HTERT RPE-1 (cell line): ENCODE results near the gene ACOX3.
"Not testable (repeated sequence)": the region's sequence is repeated elsewhere in the genome, so short reads cannot be mapped to it uniquely, and the experiment has no call there.

Experiments
- in situ Hi-C: fragments of 300-500 bp; cut with MboI; formaldehyde crosslinking; loops from 4 replicates; pipeline ENCODE4 v1.14.3; 2020; ENCODE audit warnings: low sequenced_read_pairs

ACOX3 gene

DNA sequence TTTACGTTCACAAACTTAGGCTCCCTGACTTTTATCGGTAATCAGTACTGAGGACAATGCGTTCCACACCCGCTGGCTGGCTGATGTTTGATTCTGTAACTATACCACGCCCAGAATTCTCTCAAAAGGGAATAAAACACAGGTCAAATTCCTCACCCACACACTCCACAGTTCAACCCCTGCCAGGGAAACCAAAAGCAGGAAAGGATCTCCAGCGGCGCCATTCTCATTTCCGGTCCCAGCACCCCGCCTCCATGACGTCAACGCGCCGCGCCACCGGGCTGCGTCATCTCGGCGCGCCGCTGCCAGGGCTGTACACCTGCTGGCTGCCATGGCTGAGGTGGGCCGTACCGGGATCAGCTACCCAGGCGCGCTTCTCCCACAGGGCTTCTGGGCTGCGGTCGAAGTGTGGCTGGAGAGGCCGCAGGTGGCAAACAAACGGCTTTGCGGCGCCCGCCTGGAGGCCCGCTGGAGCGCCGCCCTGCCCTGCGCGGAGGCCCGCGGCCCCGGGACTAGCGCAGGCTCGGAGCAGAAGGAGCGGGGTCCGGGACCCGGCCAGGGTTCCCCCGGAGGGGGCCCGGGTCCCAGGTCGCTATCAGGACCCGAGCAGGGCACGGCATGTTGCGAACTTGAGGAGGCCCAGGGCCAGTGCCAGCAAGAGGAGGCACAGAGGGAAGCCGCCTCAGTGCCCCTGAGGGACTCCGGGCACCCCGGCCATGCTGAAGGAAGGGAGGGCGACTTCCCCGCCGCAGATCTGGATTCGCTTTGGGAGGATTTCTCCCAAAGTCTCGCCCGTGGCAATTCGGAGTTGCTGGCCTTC, at the start of gene ACOX3, which contains the start of gene TRMT44:
ACOX3 (minus strand) TSS at position 232 of the 820 bp plus-strand sequence. CDS start 24,202 bp downstream, outside the sequence.
TRMT44 (plus strand) TSS at position 286 of the 820 bp plus-strand sequence; CDS start at position 332, 46 bp downstream.
- in situ Hi-C loops: no loop called here

DNA sequence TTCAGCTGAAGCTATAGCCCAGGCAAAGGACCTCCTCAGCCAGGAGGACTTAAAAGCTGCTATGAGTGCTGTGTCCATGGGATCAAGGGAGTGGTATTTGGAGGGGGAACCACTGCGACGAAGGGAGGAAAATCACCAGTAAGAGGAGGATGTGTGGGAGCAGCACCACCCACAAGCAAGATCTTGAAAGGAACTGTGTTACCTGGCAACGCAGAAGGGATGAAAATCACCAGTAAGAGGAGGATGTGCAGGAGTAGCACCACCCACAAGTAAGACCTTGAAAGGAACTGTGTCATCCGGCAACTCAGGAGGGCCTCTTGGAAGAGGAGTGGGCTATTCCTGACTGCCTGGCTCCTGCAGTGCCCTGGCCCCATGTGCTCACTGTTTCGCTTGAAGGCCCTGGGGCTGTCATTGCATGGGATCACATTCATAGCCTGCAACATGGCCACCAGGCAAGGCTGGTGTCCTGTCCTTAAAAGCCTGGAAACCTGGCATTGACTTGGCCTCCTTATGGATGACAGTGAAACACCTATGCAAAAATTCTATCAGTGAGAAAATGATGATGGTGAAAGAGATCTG, 48.4 kb upstream of the ACOX3 start:
- in situ Hi-C loops: no loop called here

DNA sequence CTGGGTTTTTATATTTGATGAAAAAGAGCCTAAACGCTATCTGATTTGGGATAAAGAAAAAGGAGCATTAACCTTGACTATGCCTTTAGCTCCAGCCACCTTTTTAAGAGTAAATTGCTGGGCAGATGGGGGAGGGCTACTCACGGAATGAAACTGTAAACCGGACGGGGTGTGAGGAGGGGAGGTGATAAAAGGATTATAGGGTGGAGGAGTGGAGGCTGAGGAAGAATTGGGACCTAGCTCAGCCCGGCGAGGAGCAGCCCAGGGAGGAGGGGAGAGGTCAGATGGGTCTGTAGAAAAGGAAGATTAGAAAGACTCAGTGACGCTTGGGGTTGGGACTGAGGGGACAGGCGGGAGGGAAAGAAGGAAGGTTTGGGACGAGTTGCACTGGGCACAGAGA, 46.1 kb upstream of the ACOX3 start:
- in situ Hi-C loops: not testable (repeated sequence)

DNA sequence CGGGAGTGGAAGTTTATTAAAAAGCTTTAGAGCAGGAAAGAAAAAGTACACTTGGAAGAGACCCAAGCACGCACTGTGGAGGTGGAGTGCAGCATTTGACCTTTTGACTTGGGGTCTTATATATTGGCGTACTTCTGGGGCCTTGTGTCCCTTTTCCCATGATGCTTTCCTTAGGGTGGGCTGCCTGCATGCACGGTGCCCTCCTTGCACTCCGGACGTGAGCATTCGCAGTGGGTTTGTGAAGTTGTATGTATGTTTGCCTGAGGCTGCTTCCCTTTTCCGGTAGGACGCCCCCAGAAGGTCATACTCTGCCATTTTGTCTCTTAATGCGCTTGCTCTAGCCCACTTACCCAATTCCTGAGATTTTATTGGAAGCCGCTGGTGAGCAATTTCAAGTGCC, 39.7 kb upstream of the ACOX3 start:
- in situ Hi-C loops: no loop called here

DNA sequence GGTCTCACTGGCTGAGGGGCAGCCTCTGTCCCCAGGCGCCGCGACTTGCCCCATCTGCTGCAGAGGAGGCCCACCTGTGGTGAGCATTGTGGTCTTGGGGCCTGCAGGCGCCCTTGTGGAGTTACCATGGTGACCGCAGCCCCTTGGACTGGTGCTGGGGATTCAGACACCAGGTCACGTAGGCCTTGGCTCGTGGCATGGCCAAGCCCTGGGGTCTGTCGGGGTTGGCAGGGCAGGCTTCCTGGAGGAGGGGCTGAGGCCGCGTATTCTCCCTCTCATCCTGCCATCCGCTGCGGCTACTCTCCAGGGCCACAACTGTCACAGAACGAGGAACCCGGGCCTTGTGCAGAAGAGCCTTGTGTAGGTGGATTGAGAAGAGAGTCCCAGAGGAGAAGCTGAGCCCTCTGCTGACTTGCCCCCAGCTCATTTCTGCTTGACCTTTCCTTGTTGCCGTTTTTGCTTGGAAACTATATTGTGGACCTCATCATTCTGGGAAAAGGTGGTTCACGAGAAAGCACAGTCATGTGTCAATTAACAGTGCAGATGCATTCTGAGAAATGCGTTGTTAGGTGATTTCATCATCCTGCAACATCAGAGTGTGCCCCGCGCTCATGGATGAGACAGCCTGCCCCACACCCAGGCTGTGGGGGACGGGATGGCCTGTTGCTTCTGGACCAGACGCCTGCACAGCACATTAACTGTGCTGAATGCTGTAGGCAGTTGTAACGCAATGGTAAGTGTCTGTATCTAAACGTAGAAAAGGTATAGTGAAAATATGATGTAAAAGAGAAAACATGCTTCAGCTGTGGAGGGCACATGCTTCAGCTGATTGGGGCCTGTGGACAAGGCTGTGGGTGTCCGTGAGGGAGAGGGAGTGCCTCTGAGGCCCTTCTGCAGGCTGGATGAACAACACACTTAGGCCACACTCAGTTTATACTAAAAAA, 38.5 kb upstream of the ACOX3 start:
- in situ Hi-C loops: no loop called here

DNA sequence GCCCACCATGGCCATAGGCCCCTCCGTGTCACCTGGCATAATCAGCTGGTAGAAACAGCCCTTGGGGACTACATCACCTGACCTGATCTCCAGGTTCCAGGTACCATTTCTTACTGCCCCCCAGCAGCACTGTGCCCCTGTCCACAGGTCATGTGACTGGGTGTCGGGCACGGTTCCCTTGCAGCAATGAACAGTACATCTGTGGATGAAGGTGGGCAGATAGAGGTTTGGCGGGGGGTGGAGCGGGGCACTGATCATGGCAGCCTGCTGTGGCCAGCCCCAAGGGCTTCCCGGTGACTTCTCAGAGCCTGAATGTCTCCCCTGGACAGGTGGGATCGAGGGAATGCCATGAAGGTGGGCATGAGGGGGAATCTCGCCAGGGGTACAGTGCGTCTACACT, 37.8 kb upstream of the ACOX3 start:
- in situ Hi-C loops: no loop called here

DNA sequence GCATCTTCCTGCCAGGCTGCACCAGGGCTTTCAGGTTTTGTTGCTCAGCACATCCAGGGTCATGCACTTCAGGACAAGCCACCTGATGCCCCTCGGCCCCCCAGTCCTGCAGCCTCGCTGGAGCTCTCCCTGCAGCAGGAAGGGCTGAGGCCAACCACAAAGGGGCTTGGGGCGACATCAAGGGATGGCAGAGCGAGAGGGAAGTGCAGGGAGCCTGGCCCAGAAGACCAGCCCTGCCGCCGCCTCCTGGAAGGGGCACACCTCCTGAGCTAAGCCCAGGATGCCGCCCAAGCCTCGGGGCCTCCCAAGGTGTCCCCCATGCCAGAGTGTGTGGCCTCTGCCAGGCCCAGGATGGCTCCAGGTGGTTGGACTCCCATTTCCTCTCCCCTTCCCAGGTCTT, 37.2 kb upstream of the ACOX3 start:
- in situ Hi-C loops: no loop called here

DNA sequence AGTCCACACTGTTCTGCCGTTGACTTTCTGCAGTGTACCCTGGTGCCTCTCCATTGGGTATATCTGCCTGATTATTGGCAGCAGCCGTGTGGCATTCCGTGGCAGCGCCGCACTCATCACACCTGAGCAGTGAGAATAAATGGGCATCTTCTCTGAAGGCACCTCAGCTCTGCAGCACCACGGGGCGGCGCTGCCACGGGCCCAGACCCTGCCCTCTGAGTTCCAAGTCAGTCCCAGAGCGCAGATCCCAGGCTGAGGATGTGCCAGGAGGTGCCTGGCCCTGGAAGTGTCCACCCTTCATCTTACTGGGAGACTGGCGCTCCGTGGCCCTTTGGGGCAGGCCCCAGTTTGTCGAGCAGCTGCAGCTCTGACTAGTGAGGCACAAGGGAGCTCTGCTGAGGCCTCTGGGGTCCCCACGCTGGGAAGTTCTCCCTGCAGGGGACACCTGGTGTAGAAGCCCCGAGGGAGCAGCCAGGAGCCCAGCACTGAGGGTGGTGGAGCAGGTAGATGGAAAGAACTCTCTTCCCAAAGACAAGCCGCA, 36.6 kb upstream of the ACOX3 start:
- in situ Hi-C loops: no loop called here

DNA sequence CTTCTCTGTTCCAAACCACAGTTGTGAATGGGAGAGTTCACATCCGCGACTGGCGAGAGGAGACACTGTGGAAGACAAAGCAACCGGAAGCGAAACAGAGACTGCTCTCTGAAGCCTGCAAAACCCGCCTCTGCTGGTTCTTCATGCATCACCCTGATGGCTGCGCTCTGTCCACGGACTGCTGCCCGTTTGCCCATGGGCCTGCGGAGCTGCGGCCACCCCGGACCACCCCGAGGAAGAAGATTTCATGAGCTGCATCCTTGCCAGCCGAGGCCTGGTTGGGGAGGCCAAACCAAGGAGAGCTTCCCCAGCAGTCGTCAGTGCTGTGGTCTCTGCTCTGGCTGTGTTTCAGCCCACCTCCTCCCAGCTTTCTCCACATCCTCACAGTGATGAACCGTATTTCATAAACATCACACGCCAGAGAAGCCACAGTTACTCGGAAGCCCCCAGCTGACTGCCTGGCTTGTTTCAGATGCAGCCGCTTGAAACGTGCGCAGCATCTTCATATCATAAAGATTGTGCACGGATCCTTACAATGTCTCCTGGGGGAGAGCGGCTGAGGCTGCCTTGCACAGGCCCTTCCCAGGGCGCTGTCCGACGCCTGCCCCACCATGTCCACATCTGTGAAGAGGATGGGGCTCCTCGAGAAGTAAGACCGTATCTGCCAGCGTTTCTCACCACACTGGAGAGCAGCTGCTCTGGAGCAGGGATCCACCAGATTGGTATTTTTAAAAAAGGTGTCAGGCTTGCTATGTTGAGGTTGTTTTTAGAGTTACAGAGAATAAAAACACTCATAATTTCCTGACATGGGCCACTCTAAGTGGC, 35.4 kb upstream of the ACOX3 start:
- in situ Hi-C loops: no loop called here

DNA sequence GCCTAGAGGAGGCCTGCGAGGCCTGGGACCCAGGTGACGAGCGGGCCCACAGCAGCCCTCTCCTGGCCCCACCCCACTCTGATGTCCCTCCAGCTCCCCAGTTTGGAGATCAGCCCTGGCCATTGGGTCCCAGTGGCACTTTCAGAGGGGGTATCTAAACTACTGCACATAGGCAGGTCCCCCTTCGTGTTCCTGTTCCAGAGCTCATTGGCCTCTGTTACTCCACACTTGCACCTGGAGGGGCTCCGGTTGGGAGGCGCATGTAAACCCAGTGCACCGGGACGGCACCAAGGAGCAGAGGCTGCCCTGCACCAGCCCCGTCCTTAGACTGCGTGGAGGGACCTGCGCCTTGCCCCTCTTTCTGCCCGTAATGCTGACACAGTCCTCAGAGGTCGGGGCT, 34.3 kb upstream of the ACOX3 start:
- in situ Hi-C loops: no loop called here

DNA sequence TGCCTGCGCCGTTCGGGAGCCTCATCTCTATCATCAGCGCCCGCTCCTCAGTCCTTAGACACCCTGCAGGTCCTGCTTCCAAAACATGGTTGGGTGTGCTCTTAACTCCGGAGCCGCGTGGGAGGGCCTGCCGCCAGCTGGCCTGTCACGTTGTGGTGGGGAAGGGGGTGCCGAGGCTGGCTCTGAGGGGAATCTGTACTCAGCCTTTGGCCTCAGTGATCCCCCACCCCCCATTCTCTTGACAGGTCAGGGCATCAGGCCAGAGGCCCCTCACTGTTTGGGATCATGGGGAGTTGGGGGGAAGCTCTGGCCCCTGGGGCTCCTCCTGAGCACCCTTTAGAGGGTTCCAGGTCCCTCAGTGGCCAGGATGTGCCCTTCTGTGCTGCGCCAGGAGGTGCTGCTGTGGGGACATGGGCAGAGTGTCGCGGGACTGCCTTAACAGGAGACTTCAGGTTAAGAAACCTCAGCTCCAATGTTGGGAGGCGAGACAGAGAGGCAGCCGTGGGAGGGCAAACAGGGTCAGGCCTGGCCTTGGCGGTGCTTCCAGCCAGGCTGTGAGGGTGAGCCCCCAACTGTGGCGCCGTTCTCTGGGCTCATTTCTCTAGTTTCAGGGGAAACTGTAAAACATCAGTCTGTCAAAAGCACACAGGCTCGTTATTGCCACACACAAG, 33.5 kb upstream of the ACOX3 start:
- in situ Hi-C loops: no loop called here

DNA sequence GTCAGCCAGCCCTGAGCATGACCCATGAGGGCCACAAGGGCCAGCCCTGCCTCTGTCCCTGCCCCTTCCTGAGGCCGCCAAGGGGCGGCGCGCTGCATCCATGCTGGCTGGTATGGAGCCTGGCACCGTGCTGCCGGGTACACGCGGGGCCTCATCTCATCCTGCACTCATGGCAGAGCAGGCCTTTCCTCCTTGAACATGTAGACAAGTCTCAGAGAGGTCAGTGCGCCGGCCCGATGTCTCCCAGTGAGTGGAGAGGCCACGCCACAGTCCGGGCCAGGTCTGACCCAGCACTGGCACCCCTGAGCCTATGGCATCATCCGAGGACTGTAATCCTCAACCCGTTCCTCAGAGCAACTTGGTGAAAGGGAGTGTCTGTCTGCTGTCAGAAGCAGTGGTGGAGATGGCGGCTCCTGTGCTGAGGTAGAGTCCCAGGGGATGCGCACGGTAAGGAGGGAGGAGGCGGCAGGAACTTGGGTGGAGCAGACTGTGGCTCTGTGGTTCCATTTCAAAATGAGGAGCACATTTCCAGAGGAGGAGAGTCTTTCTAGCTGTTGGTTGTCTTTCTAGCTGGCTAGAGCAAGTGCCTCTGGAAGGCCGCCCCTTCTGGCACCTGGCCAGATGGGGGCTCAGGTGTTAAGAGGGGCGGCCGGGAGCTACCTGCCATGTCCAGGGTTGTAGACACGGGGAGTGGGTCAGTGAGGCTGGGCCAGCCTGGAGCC, 32.8 kb upstream of the ACOX3 start:
- in situ Hi-C loops: no loop called here

DNA sequence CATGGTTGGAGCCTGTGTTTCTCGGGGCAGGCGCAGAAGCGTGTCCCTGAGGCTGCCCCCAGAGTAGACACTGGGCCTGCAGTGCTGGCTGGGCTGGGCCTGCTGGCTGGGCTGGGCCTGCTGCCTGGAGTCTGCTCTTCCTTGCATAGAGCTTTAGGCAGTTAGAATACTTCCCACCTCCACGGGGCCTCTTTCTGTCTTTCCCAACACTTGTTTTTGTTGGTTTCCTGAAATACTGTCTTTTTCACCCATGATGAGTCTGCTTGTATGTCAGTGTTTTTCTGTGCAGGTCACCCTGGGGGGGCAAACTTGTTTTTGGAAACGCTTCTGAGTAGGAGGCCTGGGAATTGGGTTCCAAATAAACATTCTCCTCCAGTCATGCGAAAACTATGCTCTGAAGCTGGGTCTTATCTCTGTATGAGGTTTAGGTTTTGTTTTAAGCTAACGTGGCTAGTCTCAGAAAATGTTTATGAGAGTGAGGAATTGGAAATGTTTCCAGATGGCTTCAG, 32.2 kb upstream of the ACOX3 start:
- in situ Hi-C loops: no loop called here

DNA sequence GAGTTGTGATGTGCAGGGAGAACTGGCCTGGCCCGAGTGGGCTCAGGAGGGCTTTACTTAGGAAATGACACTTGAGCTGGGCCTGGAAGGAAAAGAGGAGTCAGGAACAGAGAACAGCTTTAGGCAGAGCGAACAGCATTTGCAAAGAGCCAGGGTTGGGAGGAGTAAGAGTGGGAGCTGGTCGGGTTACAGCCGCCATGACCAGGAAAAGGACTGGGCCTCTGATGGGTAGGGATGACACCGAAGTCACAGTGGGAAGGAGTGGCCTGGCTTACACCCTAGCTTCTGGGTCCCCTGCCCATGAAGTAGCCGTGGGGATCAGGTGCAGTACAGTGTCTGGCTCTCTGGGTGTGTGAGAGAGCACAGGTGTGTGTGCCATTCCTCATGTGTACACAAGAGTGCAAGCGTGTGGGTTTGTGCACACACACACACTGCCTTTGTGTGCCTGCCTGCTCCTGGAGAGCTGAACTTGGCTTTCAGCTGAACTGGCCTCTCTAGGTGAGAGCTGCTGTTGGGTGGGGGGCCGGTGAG, 31.7 kb upstream of the ACOX3 start:
- in situ Hi-C loops: no loop called here

DNA sequence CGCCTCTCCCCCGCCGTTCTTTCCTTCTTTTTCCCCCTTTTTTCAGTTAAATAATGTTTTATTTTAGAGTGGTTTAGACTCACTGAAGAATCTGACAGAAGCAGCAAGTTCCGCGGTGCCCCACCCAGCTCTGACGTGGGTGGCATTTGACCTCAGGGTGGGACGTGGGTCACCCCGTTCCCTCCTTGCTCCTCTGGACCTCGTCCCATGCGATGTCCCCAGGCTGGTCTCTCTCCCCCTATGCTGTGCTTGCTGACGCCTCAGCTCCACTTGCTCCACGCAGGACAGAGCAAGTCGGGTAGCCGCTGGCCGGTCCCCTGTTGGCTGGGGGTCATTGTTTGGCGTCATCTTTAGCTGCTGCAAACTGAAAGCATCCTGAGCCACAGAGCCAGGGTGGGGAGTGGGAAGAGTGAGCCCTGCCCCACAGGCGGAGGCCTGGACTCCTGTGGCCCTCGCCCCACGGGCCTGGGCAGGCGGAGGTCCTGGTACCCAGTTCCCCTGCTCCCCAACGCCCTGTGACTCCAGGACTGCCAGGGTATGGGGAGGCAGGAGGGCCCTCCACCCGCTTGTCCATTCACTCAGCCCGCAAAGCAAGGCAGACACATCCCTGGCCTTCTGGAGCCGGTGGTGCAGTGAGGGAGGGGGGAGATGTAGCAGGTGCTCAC, 30.8 kb upstream of the ACOX3 start:
- in situ Hi-C loops: no loop called here

DNA sequence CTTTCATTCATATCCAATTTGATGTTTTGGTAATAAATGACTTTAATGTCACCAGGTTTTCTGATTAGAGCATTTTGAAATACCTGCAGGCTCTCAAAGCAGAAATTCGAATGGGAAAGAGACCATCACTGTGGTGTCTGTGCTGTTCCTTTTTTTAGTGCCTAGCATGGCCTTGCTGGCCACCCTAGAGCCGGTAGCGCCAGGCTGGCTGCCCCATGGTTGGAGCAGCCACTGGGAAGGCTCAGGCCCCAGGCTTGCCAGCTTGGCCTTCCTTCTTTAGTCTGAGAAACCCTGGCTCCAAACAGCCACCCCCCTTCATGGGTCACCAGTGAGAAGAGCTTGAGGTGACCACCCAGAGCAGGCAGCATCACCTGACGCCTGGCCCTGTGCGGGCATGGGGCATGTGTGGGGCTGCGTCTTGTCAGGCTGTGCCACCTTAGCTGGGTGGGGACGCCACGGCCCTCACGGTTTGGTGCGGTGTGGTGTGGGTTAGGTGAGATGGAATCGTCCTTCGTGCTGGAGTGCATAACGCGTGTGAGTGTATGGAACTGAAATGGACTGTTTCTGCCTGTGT, 30.0 kb upstream of the ACOX3 start:
- in situ Hi-C loops: no loop called here

DNA sequence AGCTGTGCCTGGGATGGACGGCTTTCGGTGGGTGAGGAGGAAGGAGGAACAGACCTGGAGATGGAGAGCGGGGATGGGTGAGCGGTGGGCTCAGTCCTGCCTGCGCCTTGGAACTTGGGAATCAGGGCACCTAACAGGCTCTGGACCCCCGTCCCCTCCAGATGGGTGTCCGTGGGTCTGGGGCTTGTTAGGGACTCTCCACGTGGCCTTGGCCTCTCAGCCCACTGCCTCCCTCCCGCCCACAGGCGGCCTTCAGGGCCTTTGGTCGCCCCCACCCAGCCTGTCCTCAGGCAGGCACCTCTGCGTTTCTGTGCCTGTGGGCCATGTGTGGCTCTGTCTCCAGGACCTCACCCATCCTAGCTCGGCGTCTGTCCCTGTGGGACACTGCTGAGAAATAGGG, 29.0 kb upstream of the ACOX3 start:
- in situ Hi-C loops: no loop called here
